Measurements from ENCODE around the gene UBE2G1. TPM values are rescaled to one million over a fixed set of nuclear protein-coding genes. Genes with fewer than 3 reads are reported as not detected.
"Not testable (repeated sequence)": the region's sequence is repeated elsewhere in the genome, so short reads cannot be mapped to it uniquely, and the experiment has no call there.

UBE2G1 gene
- total and polyA plus RNA-seq, 4 donors, result 19.9 to 25.3 (median 21.3) TPM

DNA sequence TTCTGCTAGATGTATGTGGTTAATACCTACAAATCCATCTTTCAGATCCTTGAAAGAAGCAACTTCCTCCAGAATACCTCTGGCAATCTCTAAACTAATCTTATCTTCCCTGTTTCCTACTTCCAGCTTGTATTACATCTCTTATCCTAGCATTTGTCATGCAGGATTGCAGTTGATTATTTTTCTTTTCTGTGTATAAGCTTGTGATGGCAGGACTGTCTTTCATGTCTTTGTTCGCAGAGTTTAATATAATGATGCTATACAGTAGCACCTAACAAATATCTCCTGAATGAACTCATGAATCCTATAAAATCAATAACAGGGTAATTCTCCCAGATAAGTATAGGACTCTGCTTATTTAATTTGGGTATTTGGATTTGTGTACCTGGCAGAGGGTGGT is 12.2 kb upstream of the UBE2G1 start:
- H3K9me3 ChIP-seq (ENCODE audit: control insufficient read depth in 4 of 4, low read length in 3 of 4), result no peaks in the 10 kb centered on the region
- H3K9ac ChIP-seq (ENCODE audit: low read depth in 1 of 2, low read length in 2 of 2), result no peak overlapping the region
- no peak overlapping the region for H3K27ac ChIP-seq (ENCODE audit: low read depth in 1 of 2, low read length in 2 of 2)
- TF ChIP-seq HNF4G (IDR thresholded peaks at IDR 0.05) (no peak), REST (IDR thresholded peaks at IDR 0.05) (no peak), RXRA (IDR thresholded peaks at IDR 0.05) (no peak), FOXA1 (IDR thresholded peaks at IDR 0.05) (no peak), ZBTB33 (IDR thresholded peaks at IDR 0.05) (no peak), JUND (IDR thresholded peaks at IDR 0.05) (no peak), SP1 (IDR thresholded peaks at IDR 0.05) (no peak), RAD21 (IDR thresholded peaks at IDR 0.05) (no peak)
- TF ChIP-seq, protein P1, sequence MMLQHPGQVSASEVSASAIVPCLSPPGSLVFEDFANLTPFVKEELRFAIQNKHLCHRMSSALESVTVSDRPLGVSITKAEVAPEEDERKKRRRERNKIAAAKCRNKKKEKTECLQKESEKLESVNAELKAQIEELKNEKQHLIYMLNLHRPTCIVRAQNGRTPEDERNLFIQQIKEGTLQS (IDR thresholded peaks at IDR 0.05), result no peak
- TF ChIP-seq, protein P2, sequence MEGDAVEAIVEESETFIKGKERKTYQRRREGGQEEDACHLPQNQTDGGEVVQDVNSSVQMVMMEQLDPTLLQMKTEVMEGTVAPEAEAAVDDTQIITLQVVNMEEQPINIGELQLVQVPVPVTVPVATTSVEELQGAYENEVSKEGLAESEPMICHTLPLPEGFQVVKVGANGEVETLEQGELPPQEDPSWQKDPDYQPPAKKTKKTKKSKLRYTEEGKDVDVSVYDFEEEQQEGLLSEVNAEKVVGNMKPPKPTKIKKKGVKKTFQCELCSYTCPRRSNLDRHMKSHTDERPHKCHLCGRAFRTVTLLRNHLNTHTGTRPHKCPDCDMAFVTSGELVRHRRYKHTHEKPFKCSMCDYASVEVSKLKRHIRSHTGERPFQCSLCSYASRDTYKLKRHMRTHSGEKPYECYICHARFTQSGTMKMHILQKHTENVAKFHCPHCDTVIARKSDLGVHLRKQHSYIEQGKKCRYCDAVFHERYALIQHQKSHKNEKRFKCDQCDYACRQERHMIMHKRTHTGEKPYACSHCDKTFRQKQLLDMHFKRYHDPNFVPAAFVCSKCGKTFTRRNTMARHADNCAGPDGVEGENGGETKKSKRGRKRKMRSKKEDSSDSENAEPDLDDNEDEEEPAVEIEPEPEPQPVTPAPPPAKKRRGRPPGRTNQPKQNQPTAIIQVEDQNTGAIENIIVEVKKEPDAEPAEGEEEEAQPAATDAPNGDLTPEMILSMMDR (IDR thresholded peaks at IDR 0.05; ENCODE audit: low read depth, low read length, missing input control), result no peak
- 97% methylated on average over 1 of the region's 1 CpG for WGBS
- no peaks in the 10 kb centered on the region for H3K36me3 ChIP-seq (ENCODE audit: control insufficient read depth in 4 of 4, insufficient read depth in 3 of 4, low read depth in 1 of 4, low read length in 3 of 4)
- H3K27me3 ChIP-seq (ENCODE audit: control insufficient read depth in 4 of 4, insufficient read depth in 4 of 4, low read length in 3 of 4), result no peaks in the 10 kb centered on the region
- no peak for DNase-seq (ENCODE audit: low spot score)
- H3K4me1 ChIP-seq (ENCODE audit: control insufficient read depth in 4 of 4, insufficient read depth in 4 of 4, low read length in 3 of 4), result no peaks in the 10 kb centered on the region
- no peak overlapping the region for H3K4me3 ChIP-seq (ENCODE audit: low read depth in 1 of 3, low read length in 3 of 3)

DNA sequence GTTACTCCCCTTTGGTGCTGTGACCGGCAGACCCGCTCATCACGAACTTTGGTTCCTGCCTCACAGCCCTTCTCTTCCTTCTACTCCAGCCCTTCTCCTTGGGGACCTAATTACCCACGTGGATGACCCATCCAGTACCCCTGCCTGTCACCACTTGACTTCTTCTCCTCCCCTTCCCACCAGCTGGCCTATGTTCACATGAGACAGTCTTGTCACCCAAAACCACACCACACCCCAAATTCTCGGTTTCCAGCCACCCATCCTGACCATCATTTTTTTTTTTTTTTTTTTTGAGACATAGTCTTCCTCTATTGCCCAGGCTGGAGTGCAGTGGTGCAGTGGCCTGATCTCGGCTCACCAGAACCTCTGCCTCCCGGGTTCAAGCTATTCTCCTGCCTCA is 10.8 kb upstream of the UBE2G1 start:
- not testable (repeated sequence) for H3K9ac ChIP-seq (ENCODE audit: low read depth in 1 of 2, low read length in 2 of 2); H3K4me3 ChIP-seq (ENCODE audit: low read depth in 1 of 3, low read length in 3 of 3); H3K27ac ChIP-seq (ENCODE audit: low read depth in 1 of 2, low read length in 2 of 2); H3K27me3 ChIP-seq (ENCODE audit: control insufficient read depth in 4 of 4, insufficient read depth in 4 of 4, low read length in 3 of 4); DNase-seq (ENCODE audit: low spot score); H3K9me3 ChIP-seq (ENCODE audit: control insufficient read depth in 4 of 4, low read length in 3 of 4); H3K4me1 ChIP-seq (ENCODE audit: control insufficient read depth in 4 of 4, insufficient read depth in 4 of 4, low read length in 3 of 4); H3K36me3 ChIP-seq (ENCODE audit: control insufficient read depth in 4 of 4, insufficient read depth in 3 of 4, low read depth in 1 of 4, low read length in 3 of 4)
- 85% methylated on average over 7 of the region's 7 CpGs for WGBS

GRCh38 chr17:4375796-4376440 is 9.4 kb upstream of the UBE2G1 start:
- not testable (repeated sequence) for H3K4me1 ChIP-seq (ENCODE audit: control insufficient read depth in 4 of 4, insufficient read depth in 4 of 4, low read length in 3 of 4); H3K9me3 ChIP-seq (ENCODE audit: control insufficient read depth in 4 of 4, low read length in 3 of 4); H3K9ac ChIP-seq (ENCODE audit: low read depth in 1 of 2, low read length in 2 of 2); H3K36me3 ChIP-seq (ENCODE audit: control insufficient read depth in 4 of 4, insufficient read depth in 3 of 4, low read depth in 1 of 4, low read length in 3 of 4); DNase-seq (ENCODE audit: low spot score); H3K27ac ChIP-seq (ENCODE audit: low read depth in 1 of 2, low read length in 2 of 2); H3K27me3 ChIP-seq (ENCODE audit: control insufficient read depth in 4 of 4, insufficient read depth in 4 of 4, low read length in 3 of 4); H3K4me3 ChIP-seq (ENCODE audit: low read depth in 1 of 3, low read length in 3 of 3)
- 87% methylated on average over 14 of the region's 14 CpGs for WGBS

Measured in liver (tissue), 9 donors.